Measurements from ENCODE around the gene RBM10.

RBM10 gene

DNA sequence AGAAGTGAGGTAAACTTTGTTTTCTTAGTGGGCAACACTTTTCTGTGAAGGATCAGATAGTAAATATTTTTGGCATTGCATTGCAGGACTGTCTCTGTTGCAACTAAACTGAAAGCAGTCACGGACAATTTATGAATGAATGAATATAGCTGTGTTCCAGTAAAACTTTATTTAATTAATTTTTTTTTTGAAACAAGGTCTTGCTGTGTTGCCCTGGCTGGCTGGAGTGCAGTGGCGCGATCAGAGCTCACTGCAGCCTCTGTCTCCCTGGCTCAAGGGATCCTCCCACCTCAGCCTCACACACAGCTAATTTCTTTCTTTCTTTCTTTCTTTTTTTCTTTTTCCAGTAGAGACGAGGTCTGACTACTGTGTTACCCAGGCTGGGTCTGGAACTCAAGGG is 15.8 kb downstream of the RBM10 start:
- H3K36me3 ChIP-seq (ENCODE audit: control insufficient read depth, insufficient read depth, low read length): peaks cover 5% of the 10 kb centered on the region
- H3K9ac ChIP-seq (ENCODE audit: low read length): no peak overlapping the region
- H3K4me1 ChIP-seq (ENCODE audit: control insufficient read depth, insufficient read depth, low read length): no peaks in the 10 kb centered on the region
- no peak overlapping the region for H3K4me3 ChIP-seq (ENCODE audit: low read length)
- no peak overlapping the region for H3K27ac ChIP-seq (ENCODE audit: low read depth, low read length)
- H3K27me3 ChIP-seq (ENCODE audit: control insufficient read depth, insufficient read depth, low read length): no peaks in the 10 kb centered on the region

DNA sequence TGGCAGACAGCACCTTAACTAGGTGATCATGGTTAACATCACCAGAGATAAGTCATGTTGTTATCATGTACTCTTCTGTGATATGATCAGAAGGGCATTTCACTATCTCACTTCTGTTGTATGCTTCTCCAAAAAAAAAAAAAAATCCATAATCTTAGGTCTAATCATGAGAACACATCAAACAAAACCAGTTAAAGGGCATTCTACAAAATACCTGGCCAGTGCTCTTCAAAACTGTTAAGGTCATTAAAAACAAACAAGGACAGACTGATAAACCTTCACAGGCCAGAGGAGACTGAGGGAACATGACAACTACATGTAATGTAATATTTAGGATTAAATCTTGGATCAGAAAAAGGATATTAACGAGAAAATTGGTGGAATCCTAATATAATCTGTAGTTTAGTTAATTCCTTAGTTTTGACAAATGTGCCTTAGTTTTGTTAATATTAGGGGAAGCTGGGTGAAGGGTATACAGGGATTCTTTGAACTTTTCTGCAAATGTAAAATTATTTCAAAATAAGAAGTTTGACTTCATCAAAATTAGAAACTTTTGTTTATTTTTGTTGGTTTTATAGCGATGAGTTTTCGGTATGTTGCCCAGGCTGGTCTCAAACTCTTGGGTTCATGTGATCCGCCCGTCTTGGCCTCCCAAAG is 18.0 kb downstream of the RBM10 start:
- Histone ChIP-seq H3K4me1 (ENCODE audit: control insufficient read depth, insufficient read depth, low read length) (no peaks in the 10 kb centered on the region), H3K27ac (ENCODE audit: low read depth, low read length) (no peak overlapping the region), H3K36me3 (ENCODE audit: control insufficient read depth, insufficient read depth, low read length) (no peaks in the 10 kb centered on the region), H3K4me3 (ENCODE audit: low read length) (no peak overlapping the region), H3K9ac (ENCODE audit: low read length) (no peak overlapping the region), H3K27me3 (ENCODE audit: control insufficient read depth, insufficient read depth, low read length) (no peaks in the 10 kb centered on the region)

DNA sequence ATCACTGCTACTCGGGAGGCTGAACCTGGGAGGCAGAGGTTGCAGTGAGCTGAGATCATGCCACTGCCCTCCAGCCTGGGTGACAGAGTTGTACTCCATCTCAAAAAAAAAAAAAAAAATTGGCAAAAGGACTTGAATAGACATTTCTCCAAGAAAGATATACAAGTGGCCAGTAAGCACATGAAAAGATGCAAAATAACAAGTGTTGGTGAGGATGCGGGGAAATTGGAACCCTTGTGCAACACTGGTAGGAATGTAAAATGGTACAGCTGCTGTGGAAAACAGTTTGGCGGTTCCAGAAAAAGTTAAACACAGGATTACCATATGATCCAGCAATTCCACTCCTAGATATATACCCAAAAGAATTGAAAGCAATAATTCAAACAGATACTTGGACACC is 19.4 kb downstream of the RBM10 start:
- H3K27ac ChIP-seq (ENCODE audit: low read depth, low read length): no peak overlapping the region
- H3K4me3 ChIP-seq (ENCODE audit: low read length): no peak overlapping the region
- H3K27me3 ChIP-seq (ENCODE audit: control insufficient read depth, insufficient read depth, low read length): no peaks in the 10 kb centered on the region
- H3K36me3 ChIP-seq (ENCODE audit: control insufficient read depth, insufficient read depth, low read length): no peaks in the 10 kb centered on the region
- H3K9ac ChIP-seq (ENCODE audit: low read length): no peak overlapping the region
- no peaks in the 10 kb centered on the region for H3K4me1 ChIP-seq (ENCODE audit: control insufficient read depth, insufficient read depth, low read length)

DNA sequence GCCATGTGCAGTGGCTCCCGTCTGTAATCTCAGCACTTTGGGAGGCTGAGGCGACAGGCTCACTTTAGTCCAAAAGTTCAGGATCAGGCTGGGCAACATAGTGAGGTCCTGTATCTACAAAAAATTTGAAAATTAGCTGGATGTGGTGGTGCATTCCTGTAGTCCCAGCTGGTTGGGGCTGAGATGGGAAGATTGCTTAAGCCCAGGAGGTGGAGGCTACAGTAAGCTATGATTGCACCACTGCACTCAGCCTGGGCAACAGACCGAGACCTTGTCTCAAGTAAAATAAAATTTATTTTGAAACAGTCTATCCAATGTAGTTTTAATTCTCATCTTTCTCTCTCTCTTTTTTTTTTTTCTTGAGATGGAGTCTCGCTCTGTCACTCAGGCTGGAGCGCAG is 21.1 kb downstream of the RBM10 start:
- no peak overlapping the region for H3K4me3 ChIP-seq (ENCODE audit: low read length)
- H3K9ac ChIP-seq (ENCODE audit: low read length): no peak overlapping the region
- H3K27me3 ChIP-seq (ENCODE audit: control insufficient read depth, insufficient read depth, low read length): no peaks in the 10 kb centered on the region
- peaks cover 6% of the 10 kb centered on the region for H3K36me3 ChIP-seq (ENCODE audit: control insufficient read depth, insufficient read depth, low read length)
- H3K27ac ChIP-seq (ENCODE audit: low read depth, low read length): no peak overlapping the region
- H3K4me1 ChIP-seq (ENCODE audit: control insufficient read depth, insufficient read depth, low read length): no peaks in the 10 kb centered on the region

DNA sequence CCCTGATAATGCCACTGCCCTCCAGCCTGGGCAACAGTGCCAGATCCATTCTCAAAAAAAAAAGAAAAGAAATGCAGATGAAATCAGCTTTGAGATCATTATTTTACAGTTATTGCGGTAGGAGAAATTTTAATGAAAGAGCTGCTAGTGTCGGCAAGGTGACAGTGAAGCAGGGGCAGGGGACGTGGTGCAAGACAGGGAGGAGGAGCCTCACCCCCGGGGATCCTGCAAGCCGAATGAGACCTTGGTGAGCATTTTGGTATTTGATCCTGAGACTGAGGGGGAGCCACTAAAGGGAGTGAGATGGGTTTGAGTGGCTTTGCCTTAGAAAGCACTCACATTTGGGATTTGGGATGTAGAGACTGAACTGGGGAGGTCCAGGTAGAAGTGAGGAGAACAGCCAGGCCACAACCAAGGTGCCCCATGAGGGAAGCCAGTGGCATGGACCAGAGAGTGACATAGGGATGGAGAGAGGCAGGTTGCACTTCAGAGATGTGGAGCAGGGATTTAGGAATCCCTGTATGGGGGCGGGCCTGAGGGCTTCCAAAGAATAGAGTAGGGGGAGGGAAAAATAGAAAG is 23.6 kb downstream of the RBM10 start:
- Histone ChIP-seq H3K36me3 (ENCODE audit: control insufficient read depth, insufficient read depth, low read length) (peaks cover 7% of the 10 kb centered on the region), H3K4me3 (ENCODE audit: low read length) (no peak overlapping the region), H3K27ac (ENCODE audit: low read depth, low read length) (no peak overlapping the region), H3K27me3 (ENCODE audit: control insufficient read depth, insufficient read depth, low read length) (no peaks in the 10 kb centered on the region), H3K4me1 (ENCODE audit: control insufficient read depth, insufficient read depth, low read length) (no peaks in the 10 kb centered on the region), H3K9ac (ENCODE audit: low read length) (no peak overlapping the region)

DNA sequence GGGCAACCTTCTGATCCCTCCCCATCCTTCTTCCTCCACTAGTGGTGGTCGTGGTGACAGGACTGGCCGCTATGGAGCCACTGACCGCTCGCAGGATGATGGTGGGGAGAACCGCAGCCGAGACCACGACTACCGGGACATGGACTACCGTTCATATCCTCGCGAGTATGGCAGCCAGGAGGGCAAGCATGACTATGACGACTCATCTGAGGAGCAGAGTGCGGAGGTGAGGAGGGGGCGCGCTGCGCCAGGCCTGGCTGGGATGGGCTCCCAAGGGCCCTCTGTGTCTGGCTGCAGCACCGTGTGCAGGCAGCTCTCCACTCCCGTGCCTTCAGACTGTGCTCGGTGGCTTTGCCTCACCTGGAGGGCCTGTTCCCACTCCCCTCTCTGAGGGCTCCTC is 24.3 kb downstream of the RBM10 start:
- Histone ChIP-seq H3K36me3 (ENCODE audit: control insufficient read depth, insufficient read depth, low read length) (peaks cover 7% of the 10 kb centered on the region), H3K9ac (ENCODE audit: low read length) (no peak overlapping the region), H3K4me1 (ENCODE audit: control insufficient read depth, insufficient read depth, low read length) (no peaks in the 10 kb centered on the region), H3K27me3 (ENCODE audit: control insufficient read depth, insufficient read depth, low read length) (no peaks in the 10 kb centered on the region), H3K4me3 (ENCODE audit: low read length) (no peak overlapping the region), H3K27ac (ENCODE audit: low read depth, low read length) (no peak overlapping the region)

DNA sequence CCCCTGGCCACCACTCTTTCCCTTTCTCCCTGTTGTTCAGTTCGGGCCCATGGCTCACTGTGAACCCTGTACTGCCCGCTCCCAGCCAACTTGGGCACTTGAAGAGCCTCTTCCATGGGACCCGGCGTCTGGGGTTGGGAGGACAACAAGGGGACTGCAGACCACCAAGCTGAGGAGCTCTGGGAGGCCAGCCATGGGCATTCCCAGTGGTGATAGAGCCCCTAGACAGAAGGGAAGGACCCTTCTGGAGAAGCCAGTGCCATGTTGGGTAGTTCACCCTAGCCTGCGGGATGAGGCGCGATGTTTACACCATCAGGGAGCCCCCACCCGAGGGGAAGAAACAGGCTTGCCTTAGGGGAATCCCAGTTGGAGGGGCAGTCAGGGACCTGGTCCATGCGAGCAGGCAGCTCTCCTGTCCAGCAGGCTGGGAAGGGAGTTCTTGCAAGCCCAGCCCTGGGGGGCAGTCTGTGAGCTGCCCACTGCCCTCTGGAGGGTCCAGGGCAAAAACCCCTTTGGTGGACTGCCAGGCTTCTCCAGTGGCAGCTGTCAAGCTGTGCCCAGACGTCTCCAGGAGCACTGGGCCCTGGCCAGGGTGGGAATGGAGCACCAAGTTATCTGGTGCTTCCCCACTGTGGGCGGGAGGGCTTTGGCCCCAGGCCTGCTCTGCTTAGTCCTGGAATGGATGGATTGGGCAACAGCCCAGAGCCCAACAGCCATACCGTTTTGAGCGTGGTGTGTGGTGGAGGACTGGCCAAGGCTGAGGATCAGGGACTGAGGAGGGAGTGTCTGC is 24.9 kb downstream of the RBM10 start:
- peaks cover 7% of the 10 kb centered on the region for H3K36me3 ChIP-seq (ENCODE audit: control insufficient read depth, insufficient read depth, low read length)
- H3K4me3 ChIP-seq (ENCODE audit: low read length): no peak overlapping the region
- H3K27ac ChIP-seq (ENCODE audit: low read depth, low read length): no peak overlapping the region
- H3K4me1 ChIP-seq (ENCODE audit: control insufficient read depth, insufficient read depth, low read length): no peaks in the 10 kb centered on the region
- H3K9ac ChIP-seq (ENCODE audit: low read length): no peak overlapping the region
- H3K27me3 ChIP-seq (ENCODE audit: control insufficient read depth, insufficient read depth, low read length): no peaks in the 10 kb centered on the region

DNA sequence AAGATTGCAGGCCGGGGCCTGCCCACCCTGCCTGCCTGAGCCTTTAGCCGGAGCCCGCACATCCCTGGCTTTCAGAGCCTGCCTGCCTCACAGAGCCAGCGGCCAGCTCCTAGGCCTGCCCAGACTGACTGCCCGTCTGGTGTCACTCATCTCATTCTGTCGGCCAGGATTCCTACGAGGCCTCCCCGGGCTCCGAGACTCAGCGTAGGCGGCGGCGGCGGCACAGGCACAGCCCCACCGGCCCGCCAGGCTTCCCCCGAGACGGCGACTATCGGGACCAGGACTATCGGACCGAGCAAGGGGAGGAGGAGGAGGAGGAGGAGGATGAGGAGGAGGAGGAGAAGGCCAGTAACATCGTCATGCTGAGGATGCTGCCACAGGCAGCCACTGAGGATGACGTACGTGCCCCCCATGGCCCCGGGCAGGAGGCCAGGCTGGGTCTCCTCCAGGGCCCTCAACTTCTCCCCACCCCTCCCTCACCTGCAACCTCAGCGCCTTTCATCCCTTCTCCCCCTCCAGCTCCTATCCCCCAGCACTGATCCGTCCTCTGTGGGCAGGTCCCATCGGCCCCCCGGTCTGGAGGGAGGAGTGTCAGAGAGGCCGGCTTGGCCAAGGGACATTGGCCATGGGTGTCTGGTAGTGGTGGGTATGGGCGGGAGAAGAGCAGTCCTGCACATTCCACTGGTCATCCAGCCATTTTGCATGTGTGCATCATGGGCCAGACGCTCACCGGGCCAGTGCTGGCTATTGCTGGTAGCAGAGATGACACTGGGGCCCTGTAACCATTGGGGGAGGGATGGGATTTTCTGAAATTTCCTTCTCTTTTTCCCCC is 26.1 kb downstream of the RBM10 start:
- Histone ChIP-seq H3K9ac (ENCODE audit: low read length) (no peak overlapping the region), H3K36me3 (ENCODE audit: control insufficient read depth, insufficient read depth, low read length) (peaks cover 7% of the 10 kb centered on the region), H3K4me1 (ENCODE audit: control insufficient read depth, insufficient read depth, low read length) (no peaks in the 10 kb centered on the region), H3K27me3 (ENCODE audit: control insufficient read depth, insufficient read depth, low read length) (no peaks in the 10 kb centered on the region), H3K27ac (ENCODE audit: low read depth, low read length) (no peak overlapping the region), H3K4me3 (ENCODE audit: low read length) (no peak overlapping the region)

DNA sequence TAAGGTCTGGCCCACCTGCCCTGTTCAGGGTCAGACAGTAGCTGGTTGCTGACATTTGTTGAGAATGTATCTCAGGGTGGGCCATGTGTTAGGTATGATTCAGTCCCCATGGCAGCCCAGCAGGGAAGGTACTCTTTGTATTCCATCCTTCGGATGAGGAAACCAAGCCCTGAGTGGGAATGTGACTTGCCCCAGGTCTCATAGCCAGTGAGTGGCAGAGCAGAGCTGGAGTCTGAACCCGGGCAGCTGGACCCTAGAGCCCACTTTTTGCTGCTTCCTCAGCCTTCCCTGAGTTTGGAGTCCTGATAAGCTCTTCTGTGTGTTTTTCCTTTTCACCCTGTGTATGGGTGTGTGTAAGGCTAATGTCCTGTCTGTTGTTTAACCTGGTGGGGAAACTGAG is 27.0 kb downstream of the RBM10 start:
- Histone ChIP-seq H3K9ac (ENCODE audit: low read length) (no peak overlapping the region), H3K27me3 (ENCODE audit: control insufficient read depth, insufficient read depth, low read length) (no peaks in the 10 kb centered on the region), H3K27ac (ENCODE audit: low read depth, low read length) (no peak overlapping the region), H3K4me1 (ENCODE audit: control insufficient read depth, insufficient read depth, low read length) (no peaks in the 10 kb centered on the region), H3K36me3 (ENCODE audit: control insufficient read depth, insufficient read depth, low read length) (peaks cover 11% of the 10 kb centered on the region), H3K4me3 (ENCODE audit: low read length) (no peak overlapping the region)

DNA sequence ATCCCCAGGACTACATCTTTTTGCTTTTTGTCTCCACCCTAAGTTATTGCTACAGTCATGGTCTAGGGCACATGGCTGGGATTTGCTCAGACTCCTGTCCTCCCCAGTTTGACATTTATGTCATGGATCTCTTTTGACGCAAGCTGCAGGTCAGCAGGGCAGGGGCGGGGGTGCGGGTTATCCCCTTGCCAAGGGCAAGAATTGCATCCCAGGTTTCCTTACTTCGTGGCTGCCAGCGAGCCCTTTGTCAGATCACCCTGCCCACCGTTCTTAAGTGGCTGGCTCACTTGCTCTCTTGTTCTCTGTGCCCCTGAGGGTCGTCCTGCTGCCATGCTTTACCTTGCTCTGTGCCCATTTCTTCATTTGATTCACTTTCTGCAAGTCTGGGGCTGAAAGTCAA is 27.5 kb downstream of the RBM10 start:
- Histone ChIP-seq H3K27ac (ENCODE audit: low read depth, low read length) (no peak overlapping the region), H3K9ac (ENCODE audit: low read length) (no peak overlapping the region), H3K27me3 (ENCODE audit: control insufficient read depth, insufficient read depth, low read length) (no peaks in the 10 kb centered on the region), H3K4me1 (ENCODE audit: control insufficient read depth, insufficient read depth, low read length) (no peaks in the 10 kb centered on the region), H3K36me3 (ENCODE audit: control insufficient read depth, insufficient read depth, low read length) (peaks cover 11% of the 10 kb centered on the region), H3K4me3 (ENCODE audit: low read length) (no peak overlapping the region)

DNA sequence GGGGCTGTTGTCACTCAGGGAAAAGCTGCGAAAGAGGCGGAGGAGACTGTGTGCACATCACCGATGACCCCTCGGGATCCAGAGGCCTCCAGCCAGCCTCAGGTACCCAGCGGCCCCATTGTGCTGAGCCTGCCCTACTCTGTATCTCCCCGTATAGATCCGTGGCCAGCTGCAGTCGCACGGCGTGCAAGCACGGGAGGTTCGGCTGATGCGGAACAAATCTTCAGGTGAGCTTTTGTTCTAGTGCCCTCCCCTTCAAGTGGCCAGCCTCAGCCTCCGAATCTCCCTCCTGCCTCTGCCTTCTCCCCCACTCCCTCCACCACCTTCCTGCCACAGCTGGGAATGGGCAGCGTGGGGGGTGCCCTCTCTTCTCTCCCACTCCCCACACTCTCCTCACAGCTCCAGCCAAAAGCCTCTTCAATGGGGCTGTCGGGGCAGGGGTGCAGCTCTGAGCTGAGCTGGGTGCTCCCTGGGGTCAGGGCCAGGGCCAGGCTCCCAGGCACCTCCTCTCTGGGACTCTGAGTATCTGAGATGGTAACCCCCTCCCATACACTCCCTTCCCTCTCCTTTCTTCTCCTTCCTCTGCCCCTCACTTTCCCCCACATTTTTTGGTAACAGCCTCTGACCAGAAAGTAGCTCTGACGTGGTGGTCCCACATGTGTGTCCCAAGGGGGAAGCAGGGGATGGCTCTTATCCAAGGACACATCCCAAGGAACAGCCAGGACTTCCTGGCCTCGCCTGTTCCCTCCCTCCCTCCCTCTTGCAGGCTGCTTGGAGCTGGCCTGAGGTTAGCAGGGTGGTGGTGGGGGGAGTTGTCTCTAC is 28.2 kb downstream of the RBM10 start:
- Histone ChIP-seq H3K4me3 (ENCODE audit: low read length) (no peak overlapping the region), H3K36me3 (ENCODE audit: control insufficient read depth, insufficient read depth, low read length) (peaks cover 11% of the 10 kb centered on the region), H3K27me3 (ENCODE audit: control insufficient read depth, insufficient read depth, low read length) (no peaks in the 10 kb centered on the region), H3K9ac (ENCODE audit: low read length) (no peak overlapping the region), H3K4me1 (ENCODE audit: control insufficient read depth, insufficient read depth, low read length) (no peaks in the 10 kb centered on the region), H3K27ac (ENCODE audit: low read depth, low read length) (no peak overlapping the region)

DNA sequence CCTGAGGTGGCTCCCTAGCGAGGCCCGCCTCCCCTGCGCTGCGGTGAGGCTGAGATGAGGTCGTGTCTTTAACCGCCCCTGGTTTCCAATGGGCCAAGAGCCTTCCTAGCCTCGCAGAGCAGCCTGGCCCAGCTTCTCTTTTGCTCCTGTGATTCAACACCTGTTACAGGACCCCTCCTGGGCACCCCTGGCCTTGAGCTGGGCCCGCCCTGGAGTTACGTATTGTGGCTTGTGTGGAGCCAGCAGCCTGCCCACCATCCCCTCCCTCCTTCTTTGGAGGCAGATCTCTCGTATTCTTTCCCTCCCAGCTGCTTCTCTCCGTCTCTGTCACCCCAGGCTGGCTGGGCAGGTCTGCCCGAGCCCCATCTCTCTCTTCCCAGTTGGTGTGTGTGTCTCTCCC is 29.4 kb downstream of the RBM10 start:
- Histone ChIP-seq H3K36me3 (ENCODE audit: control insufficient read depth, insufficient read depth, low read length) (peaks cover 11% of the 10 kb centered on the region), H3K4me1 (ENCODE audit: control insufficient read depth, insufficient read depth, low read length) (no peaks in the 10 kb centered on the region), H3K4me3 (ENCODE audit: low read length) (no peak overlapping the region), H3K27me3 (ENCODE audit: control insufficient read depth, insufficient read depth, low read length) (no peaks in the 10 kb centered on the region), H3K9ac (ENCODE audit: low read length) (no peak overlapping the region), H3K27ac (ENCODE audit: low read depth, low read length) (no peak overlapping the region)
